ENCODE measurements around the gene HINFP.
"Not testable (repeated sequence)": the region's sequence is repeated elsewhere in the genome, so short reads cannot be mapped to it uniquely, and the experiment has no call there.

The HINFP gene

DNA sequence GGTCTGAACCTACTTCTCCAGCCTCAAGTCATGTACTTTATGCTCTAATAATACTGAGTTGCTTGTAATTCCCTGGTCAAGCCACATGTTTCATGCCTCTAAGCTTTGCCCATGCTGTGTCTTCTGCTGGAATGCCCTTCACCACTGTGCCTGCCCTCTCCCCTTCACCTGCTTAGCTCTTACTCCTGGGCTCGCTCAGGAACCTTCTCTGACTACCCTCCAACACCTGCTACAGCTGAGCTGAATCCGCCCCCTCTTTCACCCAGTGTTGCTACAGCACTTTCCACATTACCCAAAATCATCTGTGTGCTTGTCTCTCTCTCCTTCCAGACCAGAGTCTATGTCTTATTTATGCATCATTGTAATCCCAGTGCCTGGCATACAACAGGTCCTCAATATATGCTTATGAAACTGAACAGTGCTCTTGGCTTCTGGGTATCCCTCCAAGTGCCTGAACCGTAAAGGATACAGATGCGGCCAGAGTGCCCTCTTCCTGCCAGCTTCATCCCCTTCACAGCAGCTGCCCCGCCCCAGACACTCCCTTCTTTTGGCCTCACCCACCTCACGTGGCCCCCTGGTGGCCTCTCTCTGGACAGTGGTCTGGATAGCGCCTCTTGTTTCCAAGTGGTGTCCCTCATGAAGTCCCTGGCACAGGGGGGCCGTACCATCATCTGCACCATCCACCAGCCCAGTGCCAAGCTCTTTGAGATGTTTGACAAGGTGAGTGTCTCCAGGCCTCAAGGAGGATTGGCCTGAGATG lies 34.5 kb downstream of the HINFP start:
- no peak for DNase-seq (ENCODE audit: low spot score)

DNA sequence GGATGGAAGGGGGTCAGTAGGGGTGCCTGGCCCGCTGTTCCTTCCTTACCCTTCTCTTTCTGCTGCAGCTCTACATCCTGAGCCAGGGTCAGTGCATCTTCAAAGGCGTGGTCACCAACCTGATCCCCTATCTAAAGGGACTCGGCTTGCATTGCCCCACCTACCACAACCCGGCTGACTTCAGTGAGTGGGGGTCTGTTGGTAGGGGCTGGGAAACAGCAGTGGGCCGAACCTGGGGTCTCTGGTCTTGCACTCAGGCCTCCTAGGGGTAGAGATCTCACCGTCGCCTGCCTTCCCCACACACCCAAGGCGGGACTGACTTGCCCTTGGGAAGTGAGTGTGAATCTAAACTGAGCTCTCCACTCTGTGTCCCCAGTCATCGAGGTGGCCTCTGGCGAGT lies 35.1 kb downstream of the HINFP start:
- DNase-seq (ENCODE audit: low spot score), result no peak

GRCh38 chr11:119157063-119157462 lies 35.7 kb downstream of the HINFP start:
- DNase-seq (ENCODE audit: low spot score), result no peak

- DNase-seq (ENCODE audit: low spot score), result no peak
Measured at GRCh38 chr11:119158467-119158866, 37.1 kb downstream of the HINFP start.

DNA sequence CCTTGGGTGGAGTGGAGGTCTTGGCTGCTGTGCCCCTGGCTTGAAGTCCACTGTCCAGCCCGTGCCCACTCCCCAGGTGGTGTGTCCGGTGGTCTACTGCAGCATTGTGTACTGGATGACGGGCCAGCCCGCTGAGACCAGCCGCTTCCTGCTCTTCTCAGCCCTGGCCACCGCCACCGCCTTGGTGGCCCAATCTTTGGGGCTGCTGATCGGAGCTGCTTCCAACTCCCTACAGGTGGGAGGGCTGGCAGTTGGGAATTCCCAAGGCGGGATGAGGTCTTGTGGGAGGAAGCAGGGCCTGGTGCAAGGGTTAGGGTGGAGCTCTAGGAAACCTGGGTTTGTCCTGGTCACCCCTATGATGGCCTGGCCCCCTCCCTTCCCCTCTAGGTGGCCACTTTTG lies 38.8 kb downstream of the HINFP start:
- DNase-seq (ENCODE audit: low spot score), result no peak

DNA sequence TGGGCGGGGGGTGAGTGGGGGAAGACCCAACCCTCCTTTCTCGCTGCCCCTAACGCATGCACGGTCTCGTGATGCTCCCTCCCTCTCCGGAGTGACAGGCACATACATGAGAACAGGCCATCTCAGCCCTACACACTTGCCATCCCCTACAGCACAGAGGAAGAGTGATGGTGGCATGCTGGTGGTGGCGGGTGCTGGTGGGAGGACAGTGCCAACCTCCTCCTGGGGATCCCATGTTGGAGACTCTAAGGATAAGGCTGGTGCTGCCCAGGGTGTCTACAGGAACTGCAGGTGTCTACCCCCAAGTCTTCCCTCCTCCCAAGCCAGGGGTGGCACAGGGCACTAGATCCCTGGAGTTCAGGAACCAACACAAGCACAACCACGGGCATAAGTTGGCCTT lies 40.5 kb downstream of the HINFP start:
- DNase-seq (ENCODE audit: low spot score), result no peak

- no peak for DNase-seq (ENCODE audit: low spot score)
Measured at GRCh38 chr11:119166368-119167076, 45.1 kb downstream of the HINFP start.

DNA sequence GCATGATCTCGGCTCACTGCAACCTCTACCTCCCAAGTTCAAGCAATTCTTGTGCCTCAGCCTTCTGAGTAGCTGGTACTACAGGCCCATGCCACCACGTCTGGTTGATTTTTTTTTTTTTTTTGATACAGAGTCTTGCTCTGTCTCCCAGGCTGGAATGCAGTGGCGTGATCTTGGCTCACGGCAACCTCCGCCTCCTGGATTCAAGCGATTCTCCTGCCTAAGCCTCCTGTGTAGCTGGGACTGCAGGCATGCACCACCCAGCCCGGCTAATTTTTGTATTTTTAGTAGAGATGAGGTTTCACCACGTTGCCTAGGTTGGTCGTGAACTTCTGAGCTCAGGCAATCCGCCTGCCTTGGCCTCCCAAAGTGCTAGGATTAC lies 45.7 kb downstream of the HINFP start:
- not testable (repeated sequence) for DNase-seq (ENCODE audit: low spot score)

- DNase-seq (ENCODE audit: low spot score), result no peak
Measured at GRCh38 chr11:119167933-119168332, 46.6 kb downstream of the HINFP start.

GRCh38 chr11:119168471-119169281 lies 47.3 kb downstream of the HINFP start, which contains the start of gene NLRX1:
TSS of gene NLRX1 (plus strand) at chr11:119168725. CDS start at chr11:119171404, 2,679 bp downstream.
- DNase-seq (ENCODE audit: low spot score), result no peak

- no peak for DNase-seq (ENCODE audit: low spot score)
Measured at GRCh38 chr11:119169282-119169719, 47.9 kb downstream of the HINFP start.

DNA sequence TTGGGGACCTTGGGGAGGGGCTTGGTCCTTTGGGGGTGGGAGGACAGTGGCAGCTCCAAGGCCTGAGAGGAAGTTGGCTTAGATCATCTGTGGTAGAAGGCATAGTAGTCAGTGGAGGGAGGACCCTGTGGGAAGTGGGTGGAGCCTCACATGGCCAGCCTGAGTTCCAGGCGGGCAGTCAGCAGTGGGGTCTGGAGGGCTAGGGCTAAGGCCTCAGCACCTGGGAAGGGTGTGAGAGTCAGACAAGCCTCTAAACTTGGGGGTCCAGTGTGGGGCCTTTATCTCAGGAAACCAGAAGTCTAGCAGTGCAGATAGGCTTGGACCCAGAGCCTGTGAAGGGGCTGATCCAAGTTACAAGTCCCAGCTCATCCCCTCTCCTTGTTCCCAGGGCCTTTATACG lies 51.1 kb downstream of the HINFP start:
- no peak for DNase-seq (ENCODE audit: low spot score)

- no peak for DNase-seq (ENCODE audit: low spot score)
Measured at GRCh38 chr11:119173453-119173852, 52.1 kb downstream of the HINFP start.

DNA sequence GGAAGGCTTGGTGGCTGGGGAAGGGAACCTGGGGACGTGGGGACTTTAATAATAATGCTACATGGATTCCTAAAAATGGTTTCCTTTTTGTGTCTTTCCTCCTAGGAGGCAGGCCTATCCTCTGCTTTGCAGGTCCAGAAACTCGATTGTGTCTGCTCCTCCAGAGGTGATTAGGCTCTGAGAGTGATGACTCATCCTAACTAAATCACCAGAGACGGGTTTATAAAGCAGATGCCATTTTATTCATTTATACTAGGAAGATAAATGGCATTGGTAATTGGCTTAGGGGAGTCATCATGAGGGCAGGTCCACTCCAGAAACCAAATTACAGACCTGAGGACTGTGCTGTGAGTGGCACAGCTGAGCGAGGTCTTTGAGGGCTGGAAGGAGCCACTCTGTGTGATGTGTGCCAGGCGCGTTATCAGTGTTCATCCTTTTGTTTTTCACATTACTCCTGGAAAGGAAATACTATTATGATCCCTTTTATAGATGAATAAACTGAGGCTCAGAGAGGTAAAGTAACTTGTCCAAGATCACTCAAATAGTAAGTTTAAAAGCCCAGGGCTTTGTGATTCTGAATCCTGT lies 54.2 kb downstream of the HINFP start:
- peak; percentile 71 for DNase-seq (ENCODE audit: low spot score)

- no peak for DNase-seq (ENCODE audit: low spot score)
Measured at GRCh38 chr11:119178166-119178680, 56.8 kb downstream of the HINFP start.

DNA sequence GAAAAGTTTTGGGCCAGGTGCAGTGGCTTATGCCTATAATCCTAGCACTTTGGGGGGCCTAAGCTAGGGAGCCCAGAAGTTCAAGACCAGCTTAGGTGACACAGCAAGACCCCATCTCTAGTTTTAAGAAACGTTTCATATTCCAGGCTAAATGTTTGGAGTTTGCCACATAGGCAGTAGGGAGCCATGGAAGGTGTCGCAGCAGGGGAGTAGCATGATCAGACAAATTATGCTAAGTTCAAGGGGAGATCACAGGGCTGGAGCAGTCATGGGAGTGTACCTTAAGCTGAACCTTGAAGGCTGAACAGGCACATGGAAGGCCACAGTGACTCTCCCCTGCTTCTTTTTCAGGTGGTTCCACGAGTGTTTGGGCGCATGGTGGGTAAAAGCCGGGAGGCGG lies 58.0 kb downstream of the HINFP start:
- no peak for DNase-seq (ENCODE audit: low spot score)

DNA sequence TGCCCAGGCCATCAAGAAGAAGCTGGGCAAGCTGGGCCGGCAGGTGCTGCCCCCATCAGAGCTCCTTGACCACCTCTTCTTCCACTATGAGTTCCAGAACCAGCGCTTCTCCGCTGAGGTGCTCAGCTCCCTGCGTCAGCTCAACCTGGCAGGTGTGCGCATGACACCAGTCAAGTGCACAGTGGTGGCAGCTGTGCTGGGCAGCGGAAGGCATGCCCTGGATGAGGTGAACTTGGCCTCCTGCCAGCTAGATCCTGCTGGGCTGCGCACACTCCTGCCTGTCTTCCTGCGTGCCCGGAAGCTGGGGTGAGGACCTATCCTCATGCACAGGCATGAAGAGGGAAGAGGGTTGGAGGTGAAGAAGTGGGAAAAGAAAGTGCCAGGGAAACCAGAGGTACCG lies 58.6 kb downstream of the HINFP start:
- no peak for DNase-seq (ENCODE audit: low spot score)

DNA sequence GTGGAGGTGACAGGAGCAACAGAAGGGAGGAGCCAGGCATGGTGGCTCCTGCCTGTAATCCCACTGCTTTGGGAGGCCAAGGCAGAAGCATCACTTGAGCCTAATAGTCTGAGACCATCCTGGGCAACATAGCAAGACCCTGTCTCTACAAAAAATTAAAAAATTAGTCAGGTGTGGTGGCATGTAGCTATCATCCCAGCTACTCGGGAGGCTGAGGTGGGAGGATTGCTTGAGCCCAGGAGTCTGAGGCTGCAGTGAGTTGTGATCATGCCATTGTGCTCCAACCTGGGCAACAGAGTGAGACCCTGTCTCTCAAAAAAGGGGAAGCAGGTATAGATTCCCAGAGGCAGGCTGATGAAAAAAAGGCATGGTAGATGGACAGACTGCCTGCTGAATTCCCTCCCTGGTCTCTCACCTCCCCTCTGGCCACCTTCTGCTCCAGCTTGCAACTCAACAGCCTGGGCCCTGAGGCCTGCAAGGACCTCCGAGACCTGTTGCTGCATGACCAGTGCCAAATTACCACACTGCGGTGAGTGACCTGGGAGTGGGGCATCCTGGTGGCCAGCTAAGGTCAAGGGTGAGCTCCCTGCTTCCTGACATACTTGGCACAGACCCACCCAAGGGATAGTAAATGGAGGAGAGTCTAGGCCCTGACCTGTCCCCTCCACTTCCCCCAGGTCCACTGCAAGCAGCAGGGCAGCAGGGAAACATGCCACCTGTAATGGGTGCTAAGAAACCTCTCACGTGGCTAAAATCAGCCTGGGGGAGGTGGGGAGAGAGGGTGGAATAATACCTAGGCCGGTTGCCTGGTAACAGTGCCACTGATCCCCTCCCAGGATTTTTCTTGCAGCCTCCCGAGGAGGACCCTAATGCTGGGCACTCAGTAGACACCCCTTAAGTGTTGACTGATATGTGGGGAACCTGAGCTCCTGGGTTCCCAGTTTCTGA lies 59.6 kb downstream of the HINFP start:
- DNase-seq (ENCODE audit: low spot score), result no peak

DNA sequence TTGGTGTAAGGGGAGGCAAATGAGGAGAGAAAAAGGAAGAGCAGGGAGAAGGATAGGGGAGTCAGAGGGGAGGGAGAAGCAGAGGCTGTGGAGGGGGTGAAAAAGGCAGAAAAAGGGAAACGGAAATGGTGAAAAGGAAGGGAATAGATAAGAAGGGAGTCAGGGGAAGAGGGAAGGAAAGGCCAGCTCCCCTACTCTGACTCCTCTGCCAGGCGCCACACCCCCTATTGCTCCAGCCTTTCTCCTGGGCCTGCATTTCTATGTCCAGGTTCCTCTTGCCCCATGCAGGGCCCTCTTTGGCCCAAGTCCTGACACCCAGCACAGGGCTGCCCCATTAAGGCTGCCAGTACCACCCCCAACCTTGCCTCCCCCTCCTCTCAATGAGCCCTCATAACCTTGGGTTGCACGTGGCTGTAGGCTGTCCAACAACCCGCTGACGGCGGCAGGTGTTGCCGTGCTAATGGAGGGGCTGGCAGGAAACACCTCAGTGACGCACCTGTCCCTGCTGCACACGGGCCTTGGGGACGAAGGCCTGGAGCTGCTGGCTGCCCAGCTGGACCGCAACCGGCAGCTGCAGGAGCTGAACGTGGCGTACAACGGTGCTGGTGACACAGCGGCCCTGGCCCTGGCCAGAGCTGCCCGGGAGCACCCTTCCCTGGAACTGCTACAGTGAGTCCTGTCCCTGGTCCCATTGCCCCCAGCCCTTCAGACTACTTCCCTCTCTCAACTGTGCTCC lies 60.5 kb downstream of the HINFP start:
- no peak for DNase-seq (ENCODE audit: low spot score)

- DNase-seq (ENCODE audit: low spot score), result not testable (repeated sequence)
Measured at GRCh38 chr11:119184399-119184798, 63.0 kb downstream of the HINFP start.

Data from SK-N-DZ (cell line).